HG02763 (cell line): ENCODE results near the gene ADCY2.

ENCODE experiments used
- ATAC-seq: cut with Tn5 transposase; IDR thresholded peaks from one replicate; pipeline ENCODE4 v1.9.1; 2021; ENCODE audit warnings: mild to moderate bottlenecking, moderate library complexity; ENCODE audit not compliant: unreplicated experiment

ADCY2 gene

GRCh38 chr5:7770436-7770835, 374.5 kb downstream of the ADCY2 start:
- no peak for ATAC-seq

GRCh38 chr5:7772141-7772540, 376.2 kb downstream of the ADCY2 start:
- no peak for ATAC-seq

- no peak for ATAC-seq
Measured at GRCh38 chr5:7773178-7773577, 377.2 kb downstream of the ADCY2 start.

- no peak for ATAC-seq
Measured at GRCh38 chr5:7776442-7776841, 380.5 kb downstream of the ADCY2 start.

- no peak for ATAC-seq
Measured at GRCh38 chr5:7779019-7780005, 383.4 kb downstream of the ADCY2 start.

GRCh38 chr5:7781899-7782298, 386.0 kb downstream of the ADCY2 start:
- no peak for ATAC-seq

GRCh38 chr5:7784683-7785380, 388.9 kb downstream of the ADCY2 start:
- no peak for ATAC-seq

- no peak for ATAC-seq
Measured at GRCh38 chr5:7787770-7788169, 391.8 kb downstream of the ADCY2 start.

- no peak for ATAC-seq
Measured at GRCh38 chr5:7789567-7789966, 393.6 kb downstream of the ADCY2 start.

- ATAC-seq, result no peak
Measured at GRCh38 chr5:7793895-7794294, 398.0 kb downstream of the ADCY2 start.

GRCh38 chr5:7794311-7794710, 398.4 kb downstream of the ADCY2 start:
- ATAC-seq, result peak; percentile 91

- ATAC-seq, result peak; percentile 39
Measured at GRCh38 chr5:7794823-7795222, 398.9 kb downstream of the ADCY2 start.

- no peak for ATAC-seq
Measured at GRCh38 chr5:7795306-7795705, 399.4 kb downstream of the ADCY2 start.

GRCh38 chr5:7801891-7802614, 406.1 kb downstream of the ADCY2 start:
- no peak for ATAC-seq

GRCh38 chr5:7802855-7803254, 406.9 kb downstream of the ADCY2 start:
- ATAC-seq, result no peak

- ATAC-seq, result no peak
Measured at GRCh38 chr5:7803937-7804336, 408.0 kb downstream of the ADCY2 start.

GRCh38 chr5:7805379-7805778, 409.4 kb downstream of the ADCY2 start:
- no peak for ATAC-seq

- no peak for ATAC-seq
Measured at GRCh38 chr5:7808998-7809397, 413.1 kb downstream of the ADCY2 start.

GRCh38 chr5:7811715-7812114, 415.8 kb downstream of the ADCY2 start:
- no peak for ATAC-seq

- ATAC-seq, result no peak
Measured at GRCh38 chr5:7813007-7813406, 417.1 kb downstream of the ADCY2 start.

- no peak for ATAC-seq
Measured at GRCh38 chr5:7813576-7813975, 417.6 kb downstream of the ADCY2 start.
